Activated naive CD4-positive, alpha-beta T cell treated with Interleukin-2 at 50 U/mL for 16 hours (primary cell): ENCODE measurements around the gene NAAA.
A peak's percentile ranks its signal among the peaks of the same experiment; 100 is the strongest.
"Not testable (repeated sequence)": the region's sequence is repeated elsewhere in the genome, so short reads cannot be mapped to it uniquely, and the experiment has no call there.

Experiments used
- DNase-seq: peaks from one replicate; pipeline ENCODE4 v3.0.0-alpha.2; 2020

Gene NAAA

GRCh38 chr4:75940692-75941253 lies at the start of gene NAAA:
NAAA (minus strand) TSS chr4:75941013; CDS start chr4:75940949, 64 bp downstream.
- DNase-seq = peak; percentile 84

- DNase-seq = no peak
These were observed 49.2 kb upstream of the NAAA start for GRCh38 chr4:75989846-75990528.

- DNase-seq = no peak
These were observed 44.3 kb upstream of the NAAA start for GRCh38 chr4:75985116-75985515.

- DNase-seq = no peak
These were observed 39.8 kb upstream of the NAAA start for GRCh38 chr4:75980576-75980975.

- no peak for DNase-seq
These were observed 35.4 kb upstream of the NAAA start for GRCh38 chr4:75976177-75976576.

- no peak for DNase-seq
These were observed 33.0 kb upstream of the NAAA start for GRCh38 chr4:75973766-75974165.

- DNase-seq = no peak
These were observed 27.3 kb upstream of the NAAA start for GRCh38 chr4:75968084-75968483.

GRCh38 chr4:75963558-75963957 lies 22.7 kb upstream of the NAAA start:
- no peak for DNase-seq

GRCh38 chr4:75962072-75962471 lies 21.3 kb upstream of the NAAA start:
- DNase-seq = not testable (repeated sequence)

GRCh38 chr4:75958546-75958945 lies 17.7 kb upstream of the NAAA start:
- DNase-seq = not testable (repeated sequence)

GRCh38 chr4:75954811-75955210 lies 14.0 kb upstream of the NAAA start:
- not testable (repeated sequence) for DNase-seq

GRCh38 chr4:75953509-75953908 lies 12.7 kb upstream of the NAAA start:
- DNase-seq = no peak

- DNase-seq = no peak
These were observed 9.5 kb upstream of the NAAA start for GRCh38 chr4:75950213-75950815.

GRCh38 chr4:75948822-75949444 lies 8.1 kb upstream of the NAAA start:
- no peak for DNase-seq

GRCh38 chr4:75939890-75940691 lies 722 bp downstream of the NAAA start:
- DNase-seq = peak; percentile 80

GRCh38 chr4:75935628-75936027 lies 5.2 kb downstream of the NAAA start:
- DNase-seq = no peak

GRCh38 chr4:75930152-75930551 lies 10.7 kb downstream of the NAAA start:
- no peak for DNase-seq

GRCh38 chr4:75924916-75925315 lies 15.9 kb downstream of the NAAA start:
- DNase-seq = not testable (repeated sequence)

GRCh38 chr4:75924309-75924827 lies 16.4 kb downstream of the NAAA start:
- no peak for DNase-seq

GRCh38 chr4:75922588-75922987 lies 18.2 kb downstream of the NAAA start:
- DNase-seq = no peak

- no peak for DNase-seq
These were observed 18.9 kb downstream of the NAAA start for GRCh38 chr4:75921910-75922309.

GRCh38 chr4:75920327-75920726 lies 20.5 kb downstream of the NAAA start:
- no peak for DNase-seq

- DNase-seq = no peak
These were observed 20.9 kb downstream of the NAAA start for GRCh38 chr4:75919920-75920319.
